ENCODE measurements around the gene EGFR.

The EGFR gene

DNA sequence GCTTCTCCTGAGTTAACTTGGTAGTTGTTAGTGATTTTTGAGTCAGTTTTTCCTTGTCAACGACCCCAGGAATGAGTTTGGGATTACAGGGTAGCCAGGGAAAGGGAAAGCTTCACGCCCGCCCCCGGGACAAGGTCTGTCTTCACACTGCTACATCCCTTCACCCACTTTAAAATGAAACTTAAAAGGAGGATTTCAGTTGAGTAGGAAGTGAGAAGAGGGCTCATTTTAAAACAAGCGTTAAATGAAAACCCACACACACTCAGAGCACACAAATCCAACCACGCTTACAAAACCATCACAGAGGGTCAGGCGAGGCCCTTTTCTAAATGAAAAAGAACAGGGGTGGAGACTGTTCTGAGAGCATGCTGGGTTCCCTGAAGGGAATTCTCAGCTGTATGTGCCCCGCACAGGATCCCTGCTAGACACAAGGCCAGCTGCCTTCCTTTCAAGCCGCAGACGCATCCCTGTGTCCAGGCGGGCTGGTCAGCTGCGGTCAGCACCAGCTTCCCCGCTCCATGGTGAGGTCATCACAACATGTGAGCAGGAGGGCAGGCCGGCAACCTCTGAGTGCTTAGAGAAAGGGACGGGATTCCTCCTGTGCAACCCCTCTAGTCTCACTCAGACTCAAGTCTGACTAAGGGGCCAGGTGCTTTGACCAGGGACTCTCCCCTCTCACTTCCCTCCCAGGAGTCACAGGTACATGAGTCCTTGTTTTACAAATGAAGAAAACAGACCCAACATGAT, 111.8 kb downstream of the EGFR start:
- DNase-seq = no peak
- H3K9me3 Mint-ChIP-seq = no peaks in the 10 kb centered on the region
- no peaks in the 10 kb centered on the region for H3K36me3 Mint-ChIP-seq
- H3K4me3 Mint-ChIP-seq = no peak overlapping the region
- H3K27ac Mint-ChIP-seq = no peak overlapping the region
- CTCF ChIA-PET = no interaction called here
- no peaks in the 10 kb centered on the region for H3K4me1 Mint-ChIP-seq
- peaks cover 4% of the 10 kb centered on the region for H3K27me3 Mint-ChIP-seq

DNA sequence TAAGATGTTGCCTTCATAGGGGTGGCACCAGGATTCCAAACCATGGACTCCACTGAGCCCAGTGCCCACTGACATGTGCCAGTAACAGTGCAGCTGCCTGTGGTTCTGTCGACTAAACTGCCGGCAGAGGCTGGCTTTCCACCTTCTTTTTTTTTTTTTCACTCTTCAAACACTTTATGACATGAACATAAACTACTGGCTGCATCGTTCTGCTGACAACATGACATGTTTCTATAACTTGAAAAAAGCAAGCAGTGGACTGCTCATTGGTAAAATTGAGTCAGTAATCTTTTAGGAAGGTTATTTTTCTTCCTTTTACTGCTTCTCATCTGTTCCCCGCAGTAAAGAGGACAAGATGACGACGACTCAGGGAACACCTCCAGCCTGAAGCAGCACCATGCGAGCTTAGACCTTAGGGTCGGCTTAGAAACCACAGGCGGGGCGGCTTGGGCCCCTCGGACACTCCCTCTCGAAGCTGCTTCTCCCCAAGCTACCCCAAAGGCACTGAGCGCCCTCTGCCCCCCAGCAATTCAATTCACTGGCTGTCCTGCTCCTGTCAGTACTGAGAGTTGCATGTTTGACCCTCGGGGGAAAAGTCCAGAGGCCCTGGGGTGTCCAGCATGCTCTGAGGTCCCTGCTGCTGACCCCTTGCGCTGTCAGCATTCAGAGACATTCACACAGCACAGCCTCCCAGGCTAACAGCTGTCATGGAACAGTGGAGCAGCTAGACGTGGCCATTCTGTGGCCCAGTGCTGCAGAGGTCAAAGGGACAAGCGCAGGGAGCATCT, 112.5 kb downstream of the EGFR start:
- Mint-ChIP-seq H3K27me3 (no peaks in the 10 kb centered on the region), H3K4me1 (no peaks in the 10 kb centered on the region)
- CTCF ChIA-PET = no interaction called here

GRCh38 chr7:55132550-55132889, 113.7 kb downstream of the EGFR start:
- H3K4me3 Mint-ChIP-seq = no peak overlapping the region

More for the DNA sequence above, 112.5 kb downstream of the EGFR start:
- no peak overlapping the region for H3K27ac Mint-ChIP-seq
- H3K36me3 Mint-ChIP-seq = no peaks in the 10 kb centered on the region
- DNase-seq = no peak
- no peaks in the 10 kb centered on the region for H3K9me3 Mint-ChIP-seq
- no peak overlapping the region for H3K4me3 Mint-ChIP-seq

DNA sequence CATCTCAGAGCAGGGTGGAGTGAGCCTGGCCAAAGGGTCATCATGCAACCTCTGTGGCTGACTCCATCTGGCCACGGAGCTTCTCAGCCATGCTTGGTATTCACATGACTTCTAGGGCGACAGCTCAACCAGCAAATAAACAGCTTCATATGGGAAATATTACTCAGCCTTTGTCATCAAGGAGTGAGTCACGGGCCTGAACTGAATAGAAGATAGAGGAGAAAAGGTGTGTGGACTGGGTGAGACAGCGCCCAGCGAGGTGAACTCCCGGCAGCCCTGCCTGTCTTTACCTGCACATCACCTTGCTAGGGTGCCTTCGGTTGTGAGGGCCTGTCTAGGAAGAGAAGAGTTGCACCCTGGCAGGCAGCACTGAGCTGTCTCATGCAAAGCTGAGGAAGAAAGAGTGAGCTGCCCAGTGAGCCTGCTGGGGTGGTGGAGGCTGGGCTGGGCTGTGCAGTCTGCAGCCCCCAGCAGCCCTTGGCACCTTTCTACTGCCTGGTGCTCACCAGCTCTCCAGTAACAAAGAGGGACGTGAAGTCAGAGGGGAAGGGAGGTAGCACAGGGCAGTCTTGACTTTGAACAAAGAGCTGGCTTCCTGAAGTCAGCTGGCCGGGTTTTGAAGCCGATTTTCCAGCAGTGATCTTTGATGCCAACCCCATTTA, 114.2 kb downstream of the EGFR start:
- Mint-ChIP-seq H3K27me3 (no peaks in the 10 kb centered on the region), H3K36me3 (no peaks in the 10 kb centered on the region), H3K9me3 (no peaks in the 10 kb centered on the region), H3K4me1 (no peaks in the 10 kb centered on the region), H3K4me3 (no peak overlapping the region), H3K27ac (no peak overlapping the region)
- DNase-seq = no peak
- CTCF ChIA-PET = interaction anchor here (0.7 kb wide), 1 partner anchor 121 kb away, joined by 3 read pairs; no protein-coding TSS in a partner anchor

More at GRCh38 chr7:55132550-55132889, 113.7 kb downstream of the EGFR start:
- CTCF ChIA-PET = interaction anchor here (0.7 kb wide), 1 partner anchor 122 kb away, joined by 3 read pairs; no protein-coding TSS in a partner anchor
- no peak for DNase-seq
- Mint-ChIP-seq H3K4me1 (no peaks in the 10 kb centered on the region), H3K27ac (no peak overlapping the region), H3K36me3 (no peaks in the 10 kb centered on the region), H3K9me3 (no peaks in the 10 kb centered on the region), H3K27me3 (no peaks in the 10 kb centered on the region)

DNA sequence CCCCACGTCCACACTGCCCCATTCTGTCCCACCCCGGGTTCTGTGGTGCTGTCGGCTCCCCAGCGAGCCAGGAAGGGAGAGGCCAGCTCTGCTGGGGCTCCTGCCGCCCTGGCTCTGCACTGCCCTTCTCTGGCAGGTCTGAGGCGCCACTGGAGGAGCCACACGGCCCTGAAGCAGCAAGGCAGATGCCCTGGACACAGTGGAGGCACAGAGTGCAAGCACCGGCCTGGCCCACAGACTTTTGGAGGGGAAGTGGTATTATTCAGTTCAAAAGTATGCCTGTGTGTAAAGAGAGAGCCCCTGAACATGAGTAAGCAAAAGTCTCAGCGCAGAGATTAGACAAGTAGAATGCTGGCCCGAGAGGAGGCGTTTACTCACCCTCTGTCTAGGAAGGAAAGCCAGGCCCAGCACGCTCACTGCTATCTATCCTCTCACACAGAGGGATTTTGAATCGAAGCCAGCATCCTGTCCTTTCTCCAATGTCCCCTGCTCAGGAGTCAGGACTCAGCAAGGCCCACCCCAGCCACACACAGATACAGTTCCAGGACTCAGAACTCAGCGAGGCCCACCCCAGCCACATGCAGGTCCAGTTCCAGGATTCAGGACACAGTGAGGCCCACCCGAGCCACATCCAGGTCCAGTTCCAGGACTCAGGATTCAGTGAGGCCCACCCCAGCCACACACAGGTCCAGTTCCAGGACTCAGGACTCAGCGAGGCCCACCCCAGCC, 115.0 kb downstream of the EGFR start:
- no peaks in the 10 kb centered on the region for H3K4me1 Mint-ChIP-seq
- no peak for DNase-seq
- CTCF ChIA-PET = no interaction called here

GRCh38 chr7:55134359-55134725, 115.5 kb downstream of the EGFR start:
- H3K27ac Mint-ChIP-seq = no peak overlapping the region
- no peaks in the 10 kb centered on the region for H3K4me1 Mint-ChIP-seq
- H3K36me3 Mint-ChIP-seq = no peaks in the 10 kb centered on the region
- H3K4me3 Mint-ChIP-seq = no peak overlapping the region
- no peak for DNase-seq
- no peaks in the 10 kb centered on the region for H3K27me3 Mint-ChIP-seq
- H3K9me3 Mint-ChIP-seq = peaks cover 3% of the 10 kb centered on the region
- CTCF ChIA-PET = no interaction called here

More for the DNA sequence above, 115.0 kb downstream of the EGFR start:
- H3K9me3 Mint-ChIP-seq = peaks cover 2% of the 10 kb centered on the region
- no peak overlapping the region for H3K4me3 Mint-ChIP-seq
- no peaks in the 10 kb centered on the region for H3K36me3 Mint-ChIP-seq
- no peak overlapping the region for H3K27ac Mint-ChIP-seq
- H3K27me3 Mint-ChIP-seq = no peaks in the 10 kb centered on the region

DNA sequence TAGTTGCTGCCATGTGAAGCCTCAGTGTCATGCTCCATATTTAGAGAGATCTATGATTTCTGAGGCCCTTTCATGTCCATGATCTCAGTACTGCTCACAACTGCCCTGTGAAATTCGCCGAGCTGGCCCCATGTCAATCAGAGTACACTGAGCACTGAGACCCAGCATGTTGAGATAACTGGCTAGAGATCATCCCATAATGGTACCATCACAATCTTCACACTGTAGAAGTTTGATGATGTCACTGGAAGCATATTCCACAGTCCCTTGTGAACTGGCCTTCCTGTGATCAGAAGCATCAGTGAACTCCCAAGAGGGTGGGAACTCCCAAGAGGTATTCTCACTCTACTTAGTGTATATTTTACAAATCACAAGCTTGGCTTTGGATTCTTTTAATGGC, 116.0 kb downstream of the EGFR start:
- peaks cover 3% of the 10 kb centered on the region for H3K9me3 Mint-ChIP-seq
- no peaks in the 10 kb centered on the region for H3K27me3 Mint-ChIP-seq
- H3K4me3 Mint-ChIP-seq = no peak overlapping the region
- no peaks in the 10 kb centered on the region for H3K4me1 Mint-ChIP-seq
- H3K36me3 Mint-ChIP-seq = no peaks in the 10 kb centered on the region
- DNase-seq = no peak
- CTCF ChIA-PET = no interaction called here
- no peak overlapping the region for H3K27ac Mint-ChIP-seq

GRCh38 chr7:55135462-55135861, 116.6 kb downstream of the EGFR start:
- Mint-ChIP-seq H3K9me3 (peaks cover 3% of the 10 kb centered on the region), H3K4me1 (no peaks in the 10 kb centered on the region), H3K4me3 (no peak overlapping the region), H3K27me3 (no peaks in the 10 kb centered on the region), H3K27ac (no peak overlapping the region), H3K36me3 (no peaks in the 10 kb centered on the region)
- CTCF ChIA-PET = no interaction called here
- DNase-seq = no peak

DNA sequence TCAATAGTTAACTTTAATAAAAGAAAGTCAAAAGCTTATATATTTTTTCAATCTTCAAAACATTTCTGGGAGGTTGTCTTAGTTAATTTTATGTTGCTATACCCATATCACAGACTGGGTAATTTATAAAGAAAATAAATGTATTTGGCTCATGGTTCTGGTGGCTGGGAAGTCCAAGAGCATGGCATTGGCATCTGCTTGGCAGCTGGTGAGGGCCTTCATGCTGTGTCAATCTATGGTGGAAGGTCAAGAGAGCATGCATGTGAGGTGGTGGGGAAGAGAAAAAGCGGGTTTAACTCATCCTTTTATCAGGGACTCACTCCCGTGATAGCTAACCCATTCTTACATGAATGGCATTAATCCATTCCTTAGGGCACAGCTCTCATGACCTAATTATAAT, 119.8 kb downstream of the EGFR start:
- CTCF ChIA-PET = no interaction called here
- H3K27me3 Mint-ChIP-seq = no peaks in the 10 kb centered on the region
- peaks cover 3% of the 10 kb centered on the region for H3K9me3 Mint-ChIP-seq
- H3K4me3 Mint-ChIP-seq = no peak overlapping the region
- no peaks in the 10 kb centered on the region for H3K4me1 Mint-ChIP-seq
- H3K36me3 Mint-ChIP-seq = no peaks in the 10 kb centered on the region
- no peak overlapping the region for H3K27ac Mint-ChIP-seq
- DNase-seq = no peak

DNA sequence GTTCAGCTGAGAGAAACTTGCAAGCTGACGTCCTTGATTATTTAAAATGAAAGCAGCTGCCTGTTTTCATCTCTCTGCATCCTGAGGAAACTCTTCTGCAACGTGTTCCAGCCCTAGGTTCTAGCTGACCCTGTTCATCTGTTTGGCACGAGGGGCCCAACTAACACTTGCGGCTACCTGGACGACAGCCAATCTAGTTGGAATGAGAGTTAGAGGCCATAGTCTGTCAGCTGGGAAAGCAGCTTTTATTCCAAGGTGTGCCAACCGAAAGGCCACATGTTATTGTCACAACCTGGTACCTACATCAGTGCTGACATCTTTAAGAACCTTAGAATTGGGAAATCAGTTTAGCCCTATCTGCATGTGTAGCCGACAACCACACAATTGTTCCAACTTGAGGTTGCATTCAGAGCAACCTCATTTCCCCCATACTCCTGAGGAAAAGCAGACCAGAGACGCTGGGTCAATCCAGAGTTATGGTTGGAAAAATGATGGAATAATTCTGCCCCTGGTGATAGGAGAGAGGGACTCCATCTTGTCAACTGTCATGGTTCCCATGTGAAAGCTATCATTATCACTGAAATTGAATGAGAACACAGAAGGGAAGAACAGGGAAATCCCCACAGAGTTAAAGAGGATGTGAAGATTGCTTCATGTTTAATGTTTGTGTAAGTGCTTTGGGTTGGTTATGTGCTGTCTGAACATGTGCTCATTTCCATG, 121.6 kb downstream of the EGFR start:
- H3K27me3 Mint-ChIP-seq = no peaks in the 10 kb centered on the region
- no peaks in the 10 kb centered on the region for H3K4me1 Mint-ChIP-seq
- H3K9me3 Mint-ChIP-seq = peaks cover 3% of the 10 kb centered on the region
- DNase-seq = no peak
- CTCF ChIA-PET = no interaction called here
- no peaks in the 10 kb centered on the region for H3K36me3 Mint-ChIP-seq
- H3K27ac Mint-ChIP-seq = no peak overlapping the region
- no peak overlapping the region for H3K4me3 Mint-ChIP-seq

DNA sequence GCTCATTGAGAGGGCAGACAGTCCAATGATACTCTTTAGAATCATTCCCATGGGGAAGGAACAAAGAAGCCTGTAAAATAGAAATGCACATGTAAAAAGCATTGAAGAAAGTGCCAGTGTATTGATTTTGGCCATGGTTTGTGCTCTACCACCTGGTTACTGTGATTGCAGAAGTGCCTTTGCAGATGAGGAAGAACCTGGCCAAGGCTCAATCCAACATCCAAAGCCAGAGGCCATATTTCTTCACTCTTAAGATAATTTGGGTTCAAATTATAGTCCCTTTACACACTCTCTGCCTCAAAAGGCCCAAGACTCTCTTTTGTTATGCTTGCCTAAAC, 122.1 kb downstream of the EGFR start:
- peaks cover 3% of the 10 kb centered on the region for H3K9me3 Mint-ChIP-seq
- H3K36me3 Mint-ChIP-seq = no peaks in the 10 kb centered on the region
- H3K27me3 Mint-ChIP-seq = no peaks in the 10 kb centered on the region
- no peak for DNase-seq
- CTCF ChIA-PET = no interaction called here
- H3K4me1 Mint-ChIP-seq = no peaks in the 10 kb centered on the region
- no peak overlapping the region for H3K27ac Mint-ChIP-seq
- H3K4me3 Mint-ChIP-seq = no peak overlapping the region

GRCh38 chr7:55142919-55143600, 124.2 kb downstream of the EGFR start:
- Mint-ChIP-seq H3K27ac (no peak overlapping the region), H3K36me3 (no peaks in the 10 kb centered on the region), H3K9me3 (peaks cover 3% of the 10 kb centered on the region), H3K4me3 (no peak overlapping the region), H3K27me3 (no peaks in the 10 kb centered on the region), H3K4me1 (no peaks in the 10 kb centered on the region)
- no peak for DNase-seq
- CTCF ChIA-PET = no interaction called here

- H3K4me3 Mint-ChIP-seq = no peak overlapping the region
- H3K27ac Mint-ChIP-seq = no peak overlapping the region
- DNase-seq = no peak
- CTCF ChIA-PET = no interaction called here
- no peaks in the 10 kb centered on the region for H3K9me3 Mint-ChIP-seq
- H3K27me3 Mint-ChIP-seq = no peaks in the 10 kb centered on the region
- H3K4me1 Mint-ChIP-seq = no peaks in the 10 kb centered on the region
- no peaks in the 10 kb centered on the region for H3K36me3 Mint-ChIP-seq
These were observed 125.8 kb downstream of the EGFR start for GRCh38 chr7:55144333-55145317.
